DOHH2 (cell line): ENCODE measurements around the gene CFAP46.

Source experiments
- H3F3A ChIP-seq: fragments of 200-600 bp; sonication (generic), shearing (Covaris generic); 2 replicates; pipeline ENCODE4 v1.6.0; 2016; ENCODE audit warnings: antibody characterized with exemption, mild to moderate bottlenecking; ENCODE audit not compliant: control insufficient read depth, insufficient read depth
- H3K27ac ChIP-seq: fragments of 200-600 bp; sonication (generic); 2 replicates; pipeline ENCODE4 v1.5.1; 2014; ENCODE audit warnings: low read depth, mild to moderate bottlenecking, low read length, moderate library complexity
- H3K27me3 ChIP-seq: fragments of 200-600 bp; sonication (generic); 2 replicates; pipeline ENCODE4 v1.6.1; 2014; ENCODE audit warnings: mild to moderate bottlenecking, low read length, mixed read lengths; ENCODE audit not compliant: control insufficient read depth
- H3K36me3 ChIP-seq: fragments of 200-600 bp; sonication (generic); 2 replicates; pipeline ENCODE4 v1.6.1; 2014; ENCODE audit warnings: mild to moderate bottlenecking, low read length, moderate library complexity, mixed read lengths; ENCODE audit not compliant: control insufficient read depth
- H3K4me1 ChIP-seq: fragments of 200-600 bp; sonication (generic); 2 replicates; pipeline ENCODE4 v1.6.1; 2014; ENCODE audit warnings: mild to moderate bottlenecking, low read length, mixed read lengths; ENCODE audit not compliant: control insufficient read depth
- H3K4me2 ChIP-seq: fragments of 200-600 bp; sonication (generic); 2 replicates; pipeline ENCODE4 v1.6.0; 2014; ENCODE audit warnings: mild to moderate bottlenecking, low read length, moderate library complexity
- H3K4me3 ChIP-seq: fragments of 200-600 bp; sonication (generic); 2 replicates; pipeline ENCODE4 v1.5.1; 2014; ENCODE audit warnings: mild to moderate bottlenecking, low read length, mixed read lengths
- H3K79me2 ChIP-seq: fragments of 200-600 bp; sonication (generic); 2 replicates; pipeline ENCODE4 v1.6.1; 2014; ENCODE audit warnings: mild to moderate bottlenecking, low read length, mixed read lengths; ENCODE audit not compliant: control insufficient read depth
- H3K9me2 ChIP-seq: fragments of 200-600 bp; sonication (generic); replicated peaks from 2 replicates; pipeline ENCODE4 v1.6.1; 2014; ENCODE audit warnings: mild to moderate bottlenecking, low read length, mixed read lengths; ENCODE audit not compliant: control insufficient read depth
- H3K9me3 ChIP-seq: fragments of 200-600 bp; sonication (generic); 2 replicates; pipeline ENCODE4 v1.6.1; 2014; ENCODE audit warnings: antibody characterized with exemption, low read length, mixed read lengths; ENCODE audit not compliant: control insufficient read depth, insufficient read depth
- H4K20me1 ChIP-seq: fragments of 200-600 bp; sonication (generic); 2 replicates; pipeline ENCODE4 v1.6.0; 2014; ENCODE audit warnings: low read depth, mild to moderate bottlenecking, antibody characterized with exemption, low read length, moderate library complexity; ENCODE audit not compliant: control insufficient read depth, insufficient read depth
- EZH2phosphoT487 ChIP-seq: fragments of 200-600 bp; sonication (generic); IDR thresholded peaks from 2 replicates; pipeline ENCODE4 v1.6.1; 2017; ENCODE audit warnings: borderline replicate concordance, mild to moderate bottlenecking, antibody characterized with exemption, low read length, moderate library complexity, mixed read lengths
- TF ChIP-seq, protein P1 (sequence below): fragments of 200-600 bp; sonication (generic); IDR thresholded peaks from one replicate; pipeline ENCODE4 v1.5.1; 2014; ENCODE audit warnings: antibody characterized with exemption, mild to moderate bottlenecking, low read depth, low read length; ENCODE audit not compliant: poor library complexity, severe bottlenecking

Gene CFAP46

GRCh38 chr10:132817701-132818211, 124.6 kb downstream of the CFAP46 start:
- Histone ChIP-seq H3K27ac (no peak overlapping the region), H4K20me1 (no peaks in the 10 kb centered on the region), H3K4me2 (no peak overlapping the region), H3K36me3 (no peaks in the 10 kb centered on the region), H3K4me3 (no peak overlapping the region), H3K27me3 (no peaks in the 10 kb centered on the region), H3K9me2 (no peaks in the 10 kb centered on the region), H3K9me3 (peaks cover 11% of the 10 kb centered on the region; the same call in 1 of the 2 replicates), H3K79me2 (no peaks in the 10 kb centered on the region), H3F3A (no peaks in the 10 kb centered on the region), H3K4me1 (no peaks in the 10 kb centered on the region)
- no peak for TF ChIP-seq EZH2phosphoT487
- TF ChIP-seq, protein P1, sequence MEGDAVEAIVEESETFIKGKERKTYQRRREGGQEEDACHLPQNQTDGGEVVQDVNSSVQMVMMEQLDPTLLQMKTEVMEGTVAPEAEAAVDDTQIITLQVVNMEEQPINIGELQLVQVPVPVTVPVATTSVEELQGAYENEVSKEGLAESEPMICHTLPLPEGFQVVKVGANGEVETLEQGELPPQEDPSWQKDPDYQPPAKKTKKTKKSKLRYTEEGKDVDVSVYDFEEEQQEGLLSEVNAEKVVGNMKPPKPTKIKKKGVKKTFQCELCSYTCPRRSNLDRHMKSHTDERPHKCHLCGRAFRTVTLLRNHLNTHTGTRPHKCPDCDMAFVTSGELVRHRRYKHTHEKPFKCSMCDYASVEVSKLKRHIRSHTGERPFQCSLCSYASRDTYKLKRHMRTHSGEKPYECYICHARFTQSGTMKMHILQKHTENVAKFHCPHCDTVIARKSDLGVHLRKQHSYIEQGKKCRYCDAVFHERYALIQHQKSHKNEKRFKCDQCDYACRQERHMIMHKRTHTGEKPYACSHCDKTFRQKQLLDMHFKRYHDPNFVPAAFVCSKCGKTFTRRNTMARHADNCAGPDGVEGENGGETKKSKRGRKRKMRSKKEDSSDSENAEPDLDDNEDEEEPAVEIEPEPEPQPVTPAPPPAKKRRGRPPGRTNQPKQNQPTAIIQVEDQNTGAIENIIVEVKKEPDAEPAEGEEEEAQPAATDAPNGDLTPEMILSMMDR, result no peak

DNA sequence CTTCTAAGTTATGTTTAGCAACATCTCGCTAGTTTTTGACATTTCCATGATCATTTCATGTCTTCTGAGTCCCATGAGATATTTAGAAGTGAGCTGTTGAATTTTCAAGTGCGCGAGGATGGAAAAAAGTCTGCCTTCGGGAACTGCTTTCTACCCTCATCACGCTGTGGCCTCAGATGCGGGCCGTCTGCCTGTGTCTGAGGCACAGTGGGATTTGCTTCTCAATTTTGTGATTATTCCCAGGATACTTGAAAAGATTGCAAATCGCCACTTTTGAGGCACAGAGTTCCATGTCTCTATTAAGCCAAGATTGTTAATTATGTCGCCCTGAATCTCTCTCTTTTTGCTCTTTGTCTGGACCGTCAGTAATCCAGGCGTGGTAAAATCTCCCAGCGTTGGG, 125.7 kb downstream of the CFAP46 start:
- H3F3A ChIP-seq, result no peaks in the 10 kb centered on the region
- no peaks in the 10 kb centered on the region for H3K27me3 ChIP-seq
- no peak overlapping the region for H3K4me3 ChIP-seq
- H3K36me3 ChIP-seq, result no peaks in the 10 kb centered on the region
- H3K9me3 ChIP-seq, result peaks cover 16% of the 10 kb centered on the region; the same call in 1 of the 2 replicates
- TF ChIP-seq EZH2phosphoT487, result no peak
- TF ChIP-seq, protein P1, result no peak
- no peaks in the 10 kb centered on the region for H3K9me2 ChIP-seq
- H3K27ac ChIP-seq, result no peak overlapping the region
- no peak overlapping the region for H3K4me2 ChIP-seq
- no peaks in the 10 kb centered on the region for H3K79me2 ChIP-seq
- H4K20me1 ChIP-seq, result no peaks in the 10 kb centered on the region
- H3K4me1 ChIP-seq, result no peaks in the 10 kb centered on the region

- TF ChIP-seq, protein P1, result no peak
- no peak for TF ChIP-seq EZH2phosphoT487
- Histone ChIP-seq H3K4me2 (no peak overlapping the region), H3K36me3 (no peaks in the 10 kb centered on the region), H4K20me1 (no peaks in the 10 kb centered on the region), H3K4me1 (no peaks in the 10 kb centered on the region), H3K4me3 (no peak overlapping the region), H3F3A (no peaks in the 10 kb centered on the region), H3K79me2 (no peaks in the 10 kb centered on the region), H3K9me3 (peaks cover 24% of the 10 kb centered on the region; the same call in 1 of the 2 replicates), H3K27ac (no peak overlapping the region), H3K27me3 (no peaks in the 10 kb centered on the region), H3K9me2 (no peaks in the 10 kb centered on the region)
Measured at GRCh38 chr10:132815168-132815857, 127.1 kb downstream of the CFAP46 start.
